DND-41 (cell line): ENCODE data around the gene ZNF281.

Experiments used
- ATAC-seq: fragments of 200-7000 bp; cut with Tn5 transposase; 3 replicates; pipeline ENCODE4 v1.9.1; 2021; ENCODE audit warnings: low read depth; ENCODE audit not compliant: insufficient read depth
- DNase-seq: peaks from one replicate; pipeline ENCODE4 v3.0.0-alpha.2; 2020
- H2AFZ ChIP-seq: 2 replicates; pipeline ENCODE4 v1.6.0; 2012; ENCODE audit warnings: low read depth, low read length
- H3K27ac ChIP-seq: 2 replicates; pipeline ENCODE4 v1.5.1; 2012; ENCODE audit warnings: low read length, inconsistent platforms
- H3K27me3 ChIP-seq: fragments of 200-600 bp; sonication (generic); 2 replicates; pipeline ENCODE4 v1.6.0; 2012; ENCODE audit warnings: low read length, mild to moderate bottlenecking, inconsistent platforms; ENCODE audit not compliant: insufficient read depth, poor library complexity
- H3K36me3 ChIP-seq: 2 replicates; pipeline ENCODE4 v1.5.1; 2012; ENCODE audit warnings: low read length, inconsistent platforms; ENCODE audit not compliant: insufficient read depth
- H3K4me1 ChIP-seq: 2 replicates; pipeline ENCODE4 v1.5.1; 2012; ENCODE audit warnings: mild to moderate bottlenecking, low read length; ENCODE audit not compliant: insufficient read depth
- H3K4me2 ChIP-seq: 2 replicates; pipeline ENCODE4 v1.6.0; 2012; ENCODE audit warnings: mild to moderate bottlenecking, moderate library complexity, low read length, inconsistent platforms; ENCODE audit not compliant: insufficient read depth
- H3K4me3 ChIP-seq, 2 experiments: fragments of 200-600 bp in 1 of 2; shearing (Covaris generic) in 1 of 2; 2 replicates each; pipeline ENCODE4 v1.5.1; 2012 to 2016; ENCODE audit warnings: inconsistent platforms in 2 of 2, low read length in 2 of 2, mild to moderate bottlenecking in 2 of 2, low read depth in 1 of 2, moderate library complexity in 1 of 2
- H3K79me2 ChIP-seq: 2 replicates; pipeline ENCODE4 v1.6.0; 2012; ENCODE audit warnings: low read length, inconsistent platforms; ENCODE audit not compliant: insufficient read depth
- H3K9ac ChIP-seq: 2 replicates; pipeline ENCODE4 v1.6.0; 2012; ENCODE audit warnings: low read depth, mild to moderate bottlenecking, inconsistent platforms, low read length, moderate library complexity
- H3K9me3 ChIP-seq: 2 replicates; pipeline ENCODE4 v1.5.1; 2012; ENCODE audit warnings: low read length, moderate library complexity, mild to moderate bottlenecking, inconsistent platforms; ENCODE audit not compliant: insufficient read depth, severe bottlenecking
- H4K20me1 ChIP-seq: 2 replicates; pipeline ENCODE4 v1.6.0; 2012; ENCODE audit warnings: low read length; ENCODE audit not compliant: insufficient read depth
- CTCF ChIP-seq: IDR thresholded peaks from 2 replicates; pipeline ENCODE4 v1.5.1; 2012; ENCODE audit warnings: borderline replicate concordance, low read length, moderate library complexity, mild to moderate bottlenecking; ENCODE audit not compliant: poor library complexity, severe bottlenecking; ENCODE audit errors: extremely low read depth
- EZH2 ChIP-seq: IDR thresholded peaks from 3 replicates; pipeline ENCODE4 v1.6.1; 2012; ENCODE audit warnings: borderline replicate concordance, low read depth, mild to moderate bottlenecking, moderate library complexity, low read length, inconsistent platforms; ENCODE audit not compliant: severe bottlenecking

Gene ZNF281

GRCh38 chr1:200435200-200435780 lies 25.5 kb upstream of the ZNF281 start:
- Histone ChIP-seq H3K27ac (no peak overlapping the region), H3K4me3 (no peak overlapping the region), H3K9ac (no peak overlapping the region), H3K36me3 (no peaks in the 10 kb centered on the region), H3K4me2 (no peak overlapping the region), H3K9me3 (no peaks in the 10 kb centered on the region), H3K79me2 (no peaks in the 10 kb centered on the region), H2AFZ (no peak overlapping the region), H3K27me3 (no peaks in the 10 kb centered on the region), H3K4me1 (peaks cover 9% of the 10 kb centered on the region), H4K20me1 (no peaks in the 10 kb centered on the region)
- TF ChIP-seq CTCF (no peak), EZH2 (no peak)
- ATAC-seq (no peak), DNase-seq (no peak)

GRCh38 chr1:200433586-200433985 lies 23.8 kb upstream of the ZNF281 start:
- Histone ChIP-seq H3K79me2 (no peaks in the 10 kb centered on the region), H3K9ac (no peak overlapping the region), H2AFZ (no peak overlapping the region), H4K20me1 (no peaks in the 10 kb centered on the region), H3K27ac (no peak overlapping the region), H3K9me3 (no peaks in the 10 kb centered on the region), H3K27me3 (no peaks in the 10 kb centered on the region), H3K4me3 (no peak overlapping the region), H3K4me1 (peaks cover 9% of the 10 kb centered on the region), H3K4me2 (no peak overlapping the region), H3K36me3 (no peaks in the 10 kb centered on the region)
- ATAC-seq (no peak), DNase-seq (no peak)
- TF ChIP-seq CTCF (no peak), EZH2 (no peak)

- no peaks in the 10 kb centered on the region for H4K20me1 ChIP-seq
- no peaks in the 10 kb centered on the region for H3K9me3 ChIP-seq
- no peaks in the 10 kb centered on the region for H3K36me3 ChIP-seq
- DNase-seq: no peak
- no peak overlapping the region for H3K27ac ChIP-seq
- H3K4me1 ChIP-seq: peaks cover 4% of the 10 kb centered on the region
- no peak for TF ChIP-seq EZH2
- no peak overlapping the region for H3K9ac ChIP-seq
- H2AFZ ChIP-seq: no peak overlapping the region
- H3K27me3 ChIP-seq: no peaks in the 10 kb centered on the region
- ATAC-seq: no peak
- no peak overlapping the region for H3K4me2 ChIP-seq
- H3K4me3 ChIP-seq: no peak overlapping the region
- H3K79me2 ChIP-seq: no peaks in the 10 kb centered on the region
Observed at GRCh38 chr1:200432586-200432985, 22.8 kb upstream of the ZNF281 start.

- no peaks in the 10 kb centered on the region for H3K27me3 ChIP-seq
- no peak overlapping the region for H3K27ac ChIP-seq
- DNase-seq (no peak), ATAC-seq (no peak)
- H3K36me3 ChIP-seq: no peaks in the 10 kb centered on the region
- no peak overlapping the region for H3K9ac ChIP-seq
- no peak overlapping the region for H2AFZ ChIP-seq
- no peaks in the 10 kb centered on the region for H3K79me2 ChIP-seq
- H3K4me1 ChIP-seq: no peaks in the 10 kb centered on the region
- H3K9me3 ChIP-seq: no peaks in the 10 kb centered on the region
- TF ChIP-seq EZH2 (no peak), CTCF (no peak)
- no peaks in the 10 kb centered on the region for H4K20me1 ChIP-seq
- no peak overlapping the region for H3K4me3 ChIP-seq
- H3K4me2 ChIP-seq: no peak overlapping the region
Observed at GRCh38 chr1:200429221-200429751, 19.4 kb upstream of the ZNF281 start.
